Measurements from ENCODE around the gene ELP2.

GRCh38 chr18:36128530-36128870, 1.2 kb upstream of the ELP2 start:
- no peak for TF ChIP-seq POLR2AphosphoS5 (IDR thresholded peaks at IDR 0.05)
- TF ChIP-seq, protein P1, sequence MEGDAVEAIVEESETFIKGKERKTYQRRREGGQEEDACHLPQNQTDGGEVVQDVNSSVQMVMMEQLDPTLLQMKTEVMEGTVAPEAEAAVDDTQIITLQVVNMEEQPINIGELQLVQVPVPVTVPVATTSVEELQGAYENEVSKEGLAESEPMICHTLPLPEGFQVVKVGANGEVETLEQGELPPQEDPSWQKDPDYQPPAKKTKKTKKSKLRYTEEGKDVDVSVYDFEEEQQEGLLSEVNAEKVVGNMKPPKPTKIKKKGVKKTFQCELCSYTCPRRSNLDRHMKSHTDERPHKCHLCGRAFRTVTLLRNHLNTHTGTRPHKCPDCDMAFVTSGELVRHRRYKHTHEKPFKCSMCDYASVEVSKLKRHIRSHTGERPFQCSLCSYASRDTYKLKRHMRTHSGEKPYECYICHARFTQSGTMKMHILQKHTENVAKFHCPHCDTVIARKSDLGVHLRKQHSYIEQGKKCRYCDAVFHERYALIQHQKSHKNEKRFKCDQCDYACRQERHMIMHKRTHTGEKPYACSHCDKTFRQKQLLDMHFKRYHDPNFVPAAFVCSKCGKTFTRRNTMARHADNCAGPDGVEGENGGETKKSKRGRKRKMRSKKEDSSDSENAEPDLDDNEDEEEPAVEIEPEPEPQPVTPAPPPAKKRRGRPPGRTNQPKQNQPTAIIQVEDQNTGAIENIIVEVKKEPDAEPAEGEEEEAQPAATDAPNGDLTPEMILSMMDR (IDR thresholded peaks at IDR 0.05), result no peak
